ENCODE results near the gene NPY1R.

The NPY1R gene

DNA sequence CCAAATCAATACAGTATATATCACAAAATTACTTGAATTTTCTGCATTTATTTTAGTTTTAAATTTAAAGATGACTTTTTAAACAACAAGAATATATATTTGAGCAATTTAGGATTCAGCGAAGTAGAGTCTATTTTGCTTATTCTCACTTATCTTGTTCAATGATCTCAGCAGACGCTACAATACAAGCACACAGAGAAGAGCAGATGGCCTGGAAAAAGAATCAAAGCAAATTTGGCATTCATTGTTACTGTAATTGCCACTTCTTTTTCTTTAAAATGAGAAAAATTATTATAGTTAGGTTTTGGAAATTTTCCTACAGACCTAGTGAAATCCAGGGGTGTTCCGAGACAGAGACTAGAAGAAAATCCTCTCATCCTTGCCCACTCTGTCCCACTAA is 57.5 kb downstream of the NPY1R start:
- TF ChIP-seq ZFX (IDR thresholded peaks at IDR 0.05), result no peak
- TF ChIP-seq, protein P1, sequence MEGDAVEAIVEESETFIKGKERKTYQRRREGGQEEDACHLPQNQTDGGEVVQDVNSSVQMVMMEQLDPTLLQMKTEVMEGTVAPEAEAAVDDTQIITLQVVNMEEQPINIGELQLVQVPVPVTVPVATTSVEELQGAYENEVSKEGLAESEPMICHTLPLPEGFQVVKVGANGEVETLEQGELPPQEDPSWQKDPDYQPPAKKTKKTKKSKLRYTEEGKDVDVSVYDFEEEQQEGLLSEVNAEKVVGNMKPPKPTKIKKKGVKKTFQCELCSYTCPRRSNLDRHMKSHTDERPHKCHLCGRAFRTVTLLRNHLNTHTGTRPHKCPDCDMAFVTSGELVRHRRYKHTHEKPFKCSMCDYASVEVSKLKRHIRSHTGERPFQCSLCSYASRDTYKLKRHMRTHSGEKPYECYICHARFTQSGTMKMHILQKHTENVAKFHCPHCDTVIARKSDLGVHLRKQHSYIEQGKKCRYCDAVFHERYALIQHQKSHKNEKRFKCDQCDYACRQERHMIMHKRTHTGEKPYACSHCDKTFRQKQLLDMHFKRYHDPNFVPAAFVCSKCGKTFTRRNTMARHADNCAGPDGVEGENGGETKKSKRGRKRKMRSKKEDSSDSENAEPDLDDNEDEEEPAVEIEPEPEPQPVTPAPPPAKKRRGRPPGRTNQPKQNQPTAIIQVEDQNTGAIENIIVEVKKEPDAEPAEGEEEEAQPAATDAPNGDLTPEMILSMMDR (conservative IDR thresholded peaks at IDR 0.05), result no peak
- no peak overlapping the region for H3K27ac ChIP-seq
